ENCODE data around the gene HNRNPK. TPM values are rescaled to one million over a fixed set of nuclear protein-coding genes. Genes with fewer than 3 reads are reported as not detected.
"Not testable (repeated sequence)": the region's sequence is repeated elsewhere in the genome, so short reads cannot be mapped to it uniquely, and the experiment has no call there.

Gene HNRNPK
- total RNA-seq, 1 donor from 2014 or later = 921 TPM

DNA sequence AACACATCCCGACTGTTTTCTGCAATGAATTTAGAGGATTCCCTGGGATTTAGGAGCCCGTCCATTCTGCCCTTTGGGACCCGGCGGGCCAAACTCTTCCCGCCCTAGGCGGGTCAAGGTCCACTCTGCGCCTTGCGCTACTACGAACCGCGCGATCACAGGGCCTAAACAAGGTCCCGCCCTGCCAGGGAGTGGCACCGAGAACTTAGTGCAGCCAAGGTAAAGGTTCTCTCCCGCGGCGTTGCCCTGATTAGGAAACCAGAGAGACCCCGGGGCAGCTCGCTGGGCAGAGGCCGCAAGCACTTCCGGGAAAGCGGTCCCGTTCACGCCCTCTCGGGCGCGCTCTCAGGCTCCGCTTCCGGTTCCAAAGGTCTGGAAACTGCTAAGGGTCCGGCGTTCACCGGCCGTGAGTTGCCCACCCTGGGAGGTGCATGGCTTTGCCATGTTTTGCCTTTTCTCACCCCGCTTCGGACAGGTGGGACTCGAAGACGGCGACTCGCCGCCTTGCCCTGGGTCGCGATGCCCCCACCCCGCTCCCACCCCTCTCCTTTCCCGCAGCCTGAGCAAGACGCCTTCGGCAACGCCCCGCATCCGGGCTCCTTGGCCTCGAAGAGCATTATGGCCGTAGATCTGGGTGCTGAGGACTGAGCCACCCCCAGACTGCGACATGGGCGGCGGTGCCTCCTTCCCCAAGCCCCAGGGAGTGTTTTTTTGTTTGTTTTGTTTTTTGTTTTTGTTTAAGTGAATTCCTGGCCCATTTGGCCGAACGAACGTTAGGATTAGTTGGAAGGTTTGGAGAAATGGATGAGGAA, 23.4 kb downstream of the HNRNPK start:
- Mint-ChIP-seq H3K27me3 (ENCODE audit: low read depth) (no peaks in the 10 kb centered on the region), H3K9me3 (no peaks in the 10 kb centered on the region), H3K36me3 (ENCODE audit: low read depth) (no peaks in the 10 kb centered on the region), H3K4me1 (peaks cover 14% of the 10 kb centered on the region), H3K27ac (ENCODE audit: unreplicated experiment) (peak overlapping the region; percentile 81), H3K4me3 (peak overlapping the region; percentile 90)
- TF ChIP-seq, protein P1, sequence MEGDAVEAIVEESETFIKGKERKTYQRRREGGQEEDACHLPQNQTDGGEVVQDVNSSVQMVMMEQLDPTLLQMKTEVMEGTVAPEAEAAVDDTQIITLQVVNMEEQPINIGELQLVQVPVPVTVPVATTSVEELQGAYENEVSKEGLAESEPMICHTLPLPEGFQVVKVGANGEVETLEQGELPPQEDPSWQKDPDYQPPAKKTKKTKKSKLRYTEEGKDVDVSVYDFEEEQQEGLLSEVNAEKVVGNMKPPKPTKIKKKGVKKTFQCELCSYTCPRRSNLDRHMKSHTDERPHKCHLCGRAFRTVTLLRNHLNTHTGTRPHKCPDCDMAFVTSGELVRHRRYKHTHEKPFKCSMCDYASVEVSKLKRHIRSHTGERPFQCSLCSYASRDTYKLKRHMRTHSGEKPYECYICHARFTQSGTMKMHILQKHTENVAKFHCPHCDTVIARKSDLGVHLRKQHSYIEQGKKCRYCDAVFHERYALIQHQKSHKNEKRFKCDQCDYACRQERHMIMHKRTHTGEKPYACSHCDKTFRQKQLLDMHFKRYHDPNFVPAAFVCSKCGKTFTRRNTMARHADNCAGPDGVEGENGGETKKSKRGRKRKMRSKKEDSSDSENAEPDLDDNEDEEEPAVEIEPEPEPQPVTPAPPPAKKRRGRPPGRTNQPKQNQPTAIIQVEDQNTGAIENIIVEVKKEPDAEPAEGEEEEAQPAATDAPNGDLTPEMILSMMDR (conservative IDR thresholded peaks at IDR 0.05) = no peak
- DNase-seq (ENCODE audit: low read depth, low spot score) = peak; percentile 48

DNA sequence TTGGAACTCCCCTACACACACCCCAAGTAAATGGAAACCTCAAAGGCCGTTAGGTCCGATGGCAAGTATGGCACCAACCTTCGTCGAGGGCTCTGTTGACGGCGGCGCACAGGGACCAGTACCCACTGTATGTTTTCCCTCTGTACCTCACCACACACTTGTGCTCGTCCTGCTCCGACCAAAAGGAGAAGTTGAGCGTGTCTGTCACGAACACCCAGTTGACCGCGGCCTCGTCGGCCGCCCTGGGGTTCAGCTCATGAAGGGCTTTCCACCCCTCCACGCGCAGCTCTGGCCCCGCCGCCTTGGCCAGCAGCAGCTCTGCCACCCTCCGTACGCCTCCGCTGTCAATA, 24.0 kb downstream of the HNRNPK start:
- H3K4me3 Mint-ChIP-seq = peak overlapping the region; percentile 90
- peak overlapping the region; percentile 62 for H3K27ac Mint-ChIP-seq (ENCODE audit: unreplicated experiment)
- H3K36me3 Mint-ChIP-seq (ENCODE audit: low read depth) = no peaks in the 10 kb centered on the region
- H3K27me3 Mint-ChIP-seq (ENCODE audit: low read depth) = no peaks in the 10 kb centered on the region
- TF ChIP-seq, protein P1 (conservative IDR thresholded peaks at IDR 0.05) = no peak
- peaks cover 14% of the 10 kb centered on the region for H3K4me1 Mint-ChIP-seq
- no peak for DNase-seq (ENCODE audit: low read depth, low spot score)
- no peaks in the 10 kb centered on the region for H3K9me3 Mint-ChIP-seq

DNA sequence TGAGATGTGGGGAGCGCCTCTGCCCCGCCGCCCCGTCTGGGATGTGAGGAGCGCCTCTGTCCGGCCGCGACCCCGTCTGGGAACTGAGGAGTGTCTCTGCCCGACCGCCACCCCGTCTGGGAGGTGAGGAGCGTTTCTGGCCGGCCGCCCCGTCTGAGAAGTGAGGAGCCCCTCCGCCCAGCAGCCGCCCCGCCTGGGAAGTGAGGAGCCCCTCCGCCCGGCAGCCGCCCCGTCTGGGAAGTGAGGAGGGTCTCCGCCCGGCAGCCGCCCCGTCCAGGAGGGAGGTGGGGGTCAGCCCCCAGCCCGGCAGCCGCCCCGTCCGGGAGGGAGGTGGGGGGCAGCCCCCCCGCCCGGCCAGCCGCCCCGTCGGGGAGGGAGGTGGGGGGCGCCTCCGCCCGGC, 31.9 kb downstream of the HNRNPK start:
- H3K9me3 Mint-ChIP-seq; H3K27me3 Mint-ChIP-seq (ENCODE audit: low read depth); H3K4me1 Mint-ChIP-seq; H3K4me3 Mint-ChIP-seq; DNase-seq (ENCODE audit: low read depth, low spot score); H3K27ac Mint-ChIP-seq (ENCODE audit: unreplicated experiment): not testable (repeated sequence)
- peaks cover 12% of the 10 kb centered on the region for H3K36me3 Mint-ChIP-seq (ENCODE audit: low read depth)

DNA sequence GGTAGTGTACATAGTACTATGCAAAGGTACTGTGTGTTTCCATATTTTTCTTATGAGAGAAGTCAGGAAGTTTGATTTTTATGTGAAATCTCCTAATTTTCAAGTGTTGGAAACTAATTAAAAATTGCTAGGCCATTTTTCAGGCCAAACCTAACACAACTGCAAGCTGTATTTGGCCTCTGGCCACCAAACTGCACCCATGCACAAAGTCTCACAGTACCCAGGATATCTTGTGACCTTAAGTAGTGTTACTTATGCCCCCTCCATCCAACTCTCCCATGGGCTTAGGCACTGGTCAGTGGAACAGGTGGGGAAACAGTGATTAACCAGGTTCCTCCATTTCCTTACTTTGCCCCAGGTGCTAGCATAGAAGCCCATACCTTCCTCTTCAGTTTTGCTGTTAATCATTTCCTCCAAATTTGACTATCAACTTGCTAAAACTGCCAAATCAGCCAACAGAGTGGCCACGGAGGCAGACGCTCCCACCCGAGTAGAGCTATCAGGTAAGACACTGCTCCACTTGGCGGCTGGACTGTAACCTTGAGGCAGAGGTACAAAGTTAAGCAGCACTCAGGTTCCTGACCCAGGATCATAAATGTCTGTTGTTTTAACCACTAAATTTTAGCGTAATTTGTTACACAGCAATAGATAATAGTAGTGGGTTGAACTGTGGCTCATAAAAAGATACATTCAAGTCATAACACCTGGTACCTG, 39.3 kb downstream of the HNRNPK start:
- H3K9me3 Mint-ChIP-seq = no peaks in the 10 kb centered on the region
- H3K4me3 Mint-ChIP-seq = no peak overlapping the region
- H3K27ac Mint-ChIP-seq (ENCODE audit: unreplicated experiment) = no peak overlapping the region
- no peaks in the 10 kb centered on the region for H3K27me3 Mint-ChIP-seq (ENCODE audit: low read depth)
- no peaks in the 10 kb centered on the region for H3K4me1 Mint-ChIP-seq
- peaks cover 5% of the 10 kb centered on the region for H3K36me3 Mint-ChIP-seq (ENCODE audit: low read depth)
- TF ChIP-seq, protein P1 (conservative IDR thresholded peaks at IDR 0.05) = no peak
- no peak for DNase-seq (ENCODE audit: low read depth, low spot score)

DNA sequence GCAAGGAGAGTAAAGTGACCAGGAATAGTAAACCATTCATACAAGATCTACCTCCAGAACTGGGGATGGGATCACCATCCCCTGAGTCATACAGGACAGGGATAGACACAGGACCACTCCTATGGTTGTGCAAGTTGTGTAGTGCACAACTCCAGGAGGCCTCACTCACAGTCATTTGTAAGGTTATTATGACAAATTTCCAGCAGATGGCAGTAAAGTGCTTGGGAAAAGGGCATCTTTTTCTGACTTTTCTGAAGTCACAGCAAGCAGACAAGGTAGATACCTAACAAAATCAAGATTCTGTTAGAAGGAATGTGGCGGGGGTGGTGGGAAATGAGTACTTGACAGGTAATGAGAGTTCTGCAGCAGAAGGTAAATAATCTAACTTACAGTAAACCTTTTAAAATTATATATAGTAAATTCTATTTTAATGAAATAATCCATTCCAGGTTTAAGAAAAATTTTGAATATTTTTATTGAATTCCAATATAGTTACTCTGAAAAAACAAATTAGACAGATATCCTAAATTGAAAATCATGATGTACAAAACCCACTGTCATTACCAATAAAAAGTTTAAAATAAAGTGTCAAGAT, 42.1 kb downstream of the HNRNPK start:
- Mint-ChIP-seq H3K36me3 (ENCODE audit: low read depth) (no peaks in the 10 kb centered on the region), H3K4me1 (peaks cover 4% of the 10 kb centered on the region), H3K27ac (ENCODE audit: unreplicated experiment) (no peak overlapping the region), H3K9me3 (no peaks in the 10 kb centered on the region), H3K4me3 (no peak overlapping the region), H3K27me3 (ENCODE audit: low read depth) (no peaks in the 10 kb centered on the region)
- TF ChIP-seq, protein P1 (conservative IDR thresholded peaks at IDR 0.05) = peak; percentile 83
- peak; percentile 21 for DNase-seq (ENCODE audit: low read depth, low spot score)
